GM06990 (cell line): Measurements from ENCODE around the gene KRTAP21-3.

Experiments used
- DNase-seq: peaks from one replicate; pipeline ENCODE4 v3.0.0-alpha.2; 2011; ENCODE audit not compliant: insufficient read length; ENCODE audit errors: extremely low read depth
- H3K27me3 ChIP-seq: replicated peaks from 2 replicates; pipeline ENCODE4 v1.6.0; 2011; ENCODE audit warnings: low read length; ENCODE audit not compliant: control insufficient read depth, insufficient read depth
- H3K36me3 ChIP-seq: 2 replicates; pipeline ENCODE4 v1.5.1; 2011; ENCODE audit warnings: low read length; ENCODE audit not compliant: control insufficient read depth, insufficient read depth
- H3K4me3 ChIP-seq: replicated peaks from 2 replicates; pipeline ENCODE4 v1.5.1; 2011; ENCODE audit warnings: low read depth, mild to moderate bottlenecking, control low read depth, low read length
- TF ChIP-seq, protein P1 (sequence below): IDR thresholded peaks from 2 replicates; pipeline ENCODE4 v1.5.1; 2011; ENCODE audit warnings: low read length, control low read depth, mild to moderate bottlenecking, inconsistent platforms; ENCODE audit not compliant: insufficient read depth, poor library complexity, severe bottlenecking

Gene KRTAP21-3

DNA sequence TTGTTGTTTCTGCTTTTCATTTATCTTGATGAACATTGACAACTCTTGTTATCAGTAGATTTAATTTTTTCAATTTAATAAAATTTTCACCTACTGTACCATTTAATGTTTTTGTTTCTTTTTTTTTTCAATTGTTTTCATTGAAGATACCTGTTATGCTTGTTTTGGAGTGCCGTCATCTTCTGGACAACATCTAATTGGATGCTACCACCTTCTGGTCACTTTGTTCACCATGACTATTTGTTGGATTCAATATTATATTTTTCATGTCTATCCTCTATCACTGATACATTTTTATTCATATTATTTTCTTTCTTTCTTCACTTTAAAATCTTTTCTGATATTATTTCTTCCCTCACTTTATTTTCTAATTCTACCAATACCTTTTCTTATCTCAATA is 14.4 kb upstream of the KRTAP21-3 start:
- no peaks in the 10 kb centered on the region for H3K27me3 ChIP-seq
- no peaks in the 10 kb centered on the region for H3K36me3 ChIP-seq
- H3K4me3 ChIP-seq: no peak overlapping the region
- DNase-seq: no peak
- TF ChIP-seq, protein P1, sequence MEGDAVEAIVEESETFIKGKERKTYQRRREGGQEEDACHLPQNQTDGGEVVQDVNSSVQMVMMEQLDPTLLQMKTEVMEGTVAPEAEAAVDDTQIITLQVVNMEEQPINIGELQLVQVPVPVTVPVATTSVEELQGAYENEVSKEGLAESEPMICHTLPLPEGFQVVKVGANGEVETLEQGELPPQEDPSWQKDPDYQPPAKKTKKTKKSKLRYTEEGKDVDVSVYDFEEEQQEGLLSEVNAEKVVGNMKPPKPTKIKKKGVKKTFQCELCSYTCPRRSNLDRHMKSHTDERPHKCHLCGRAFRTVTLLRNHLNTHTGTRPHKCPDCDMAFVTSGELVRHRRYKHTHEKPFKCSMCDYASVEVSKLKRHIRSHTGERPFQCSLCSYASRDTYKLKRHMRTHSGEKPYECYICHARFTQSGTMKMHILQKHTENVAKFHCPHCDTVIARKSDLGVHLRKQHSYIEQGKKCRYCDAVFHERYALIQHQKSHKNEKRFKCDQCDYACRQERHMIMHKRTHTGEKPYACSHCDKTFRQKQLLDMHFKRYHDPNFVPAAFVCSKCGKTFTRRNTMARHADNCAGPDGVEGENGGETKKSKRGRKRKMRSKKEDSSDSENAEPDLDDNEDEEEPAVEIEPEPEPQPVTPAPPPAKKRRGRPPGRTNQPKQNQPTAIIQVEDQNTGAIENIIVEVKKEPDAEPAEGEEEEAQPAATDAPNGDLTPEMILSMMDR: no peak

DNA sequence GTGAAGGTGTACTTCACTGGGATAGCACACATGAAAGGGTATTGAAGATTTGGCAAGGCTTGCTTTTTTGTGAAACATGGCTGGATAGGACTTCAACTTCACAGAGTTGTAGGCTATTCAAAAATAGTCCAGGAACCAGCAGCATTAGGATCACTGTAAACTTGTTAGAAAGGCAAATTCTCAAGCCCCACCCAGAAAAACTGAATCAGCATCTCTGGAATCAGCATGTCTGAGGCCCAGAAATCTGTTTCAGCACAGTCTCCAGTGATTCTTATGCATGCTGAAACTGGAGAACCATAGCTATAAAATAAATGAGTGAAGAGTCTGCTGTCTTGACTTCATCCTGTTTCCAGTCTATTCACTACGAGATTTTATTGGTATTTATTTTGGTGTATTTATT is 8.1 kb upstream of the KRTAP21-3 start:
- TF ChIP-seq, protein P1: no peak
- no peaks in the 10 kb centered on the region for H3K36me3 ChIP-seq
- no peak for DNase-seq
- no peaks in the 10 kb centered on the region for H3K27me3 ChIP-seq
- no peak overlapping the region for H3K4me3 ChIP-seq

DNA sequence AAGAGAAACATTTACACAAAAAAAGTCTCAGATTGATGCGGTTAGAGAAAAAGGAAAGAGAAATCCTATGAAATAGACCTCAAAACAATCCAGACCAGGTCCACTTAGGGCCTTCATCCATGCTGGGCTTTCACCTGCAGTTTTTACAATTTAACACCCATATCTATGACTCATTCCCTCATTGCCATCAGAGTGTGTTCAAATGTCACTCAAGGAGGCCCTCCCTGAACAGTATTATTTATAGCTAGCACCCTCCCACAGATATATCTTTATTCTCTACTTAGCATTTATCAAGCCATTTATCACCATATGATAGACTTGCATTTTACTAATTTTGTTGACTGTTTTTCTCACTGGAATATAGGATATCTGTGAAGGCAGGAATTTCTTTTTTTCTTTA is 824 bp upstream of the KRTAP21-3 start:
- Histone ChIP-seq H3K36me3 (no peaks in the 10 kb centered on the region), H3K4me3 (no peak overlapping the region), H3K27me3 (no peaks in the 10 kb centered on the region)
- TF ChIP-seq, protein P1: no peak
- DNase-seq: no peak

DNA sequence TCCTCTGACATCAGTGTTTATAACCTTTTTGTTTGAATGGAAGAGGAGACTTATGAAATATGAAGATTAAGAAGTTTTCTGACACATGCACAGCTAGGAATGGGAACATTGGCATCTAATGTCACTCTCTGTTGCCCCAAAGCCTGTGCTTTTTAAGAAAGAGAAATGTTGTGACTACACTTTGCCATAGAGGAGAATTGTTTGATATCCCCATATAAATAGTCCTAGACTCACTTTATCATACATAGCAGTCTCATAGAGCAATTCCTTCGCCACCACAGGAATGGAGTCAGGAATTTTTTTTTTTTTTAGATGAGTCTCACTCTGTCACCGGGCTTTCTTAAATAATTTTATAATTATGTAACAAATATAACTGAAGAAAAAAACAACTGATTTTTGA is 1.5 kb downstream of the KRTAP21-3 start:
- H3K4me3 ChIP-seq: no peak overlapping the region
- no peak for DNase-seq
- TF ChIP-seq, protein P1: no peak
- no peaks in the 10 kb centered on the region for H3K27me3 ChIP-seq
- H3K36me3 ChIP-seq: no peaks in the 10 kb centered on the region

DNA sequence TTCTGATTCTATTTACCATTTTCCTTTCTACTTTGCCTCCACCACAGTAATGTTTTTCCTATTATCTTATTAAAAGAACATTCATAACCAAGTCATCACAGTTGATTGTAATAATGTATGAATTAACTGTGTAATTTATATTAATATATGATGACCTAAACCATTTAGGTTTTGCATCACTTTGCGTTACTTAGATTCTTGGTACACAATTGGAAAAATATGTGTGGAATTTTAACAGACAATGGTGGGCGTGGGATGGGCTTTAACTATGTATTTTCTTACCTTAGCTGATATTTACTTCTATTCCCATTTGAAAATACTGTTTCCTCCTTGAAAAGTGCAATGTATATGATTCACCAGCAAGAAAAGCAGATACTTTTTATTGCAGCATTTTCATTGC is 3.6 kb downstream of the KRTAP21-3 start:
- Histone ChIP-seq H3K36me3 (no peaks in the 10 kb centered on the region), H3K27me3 (no peaks in the 10 kb centered on the region), H3K4me3 (no peak overlapping the region)
- TF ChIP-seq, protein P1: no peak
- no peak for DNase-seq

DNA sequence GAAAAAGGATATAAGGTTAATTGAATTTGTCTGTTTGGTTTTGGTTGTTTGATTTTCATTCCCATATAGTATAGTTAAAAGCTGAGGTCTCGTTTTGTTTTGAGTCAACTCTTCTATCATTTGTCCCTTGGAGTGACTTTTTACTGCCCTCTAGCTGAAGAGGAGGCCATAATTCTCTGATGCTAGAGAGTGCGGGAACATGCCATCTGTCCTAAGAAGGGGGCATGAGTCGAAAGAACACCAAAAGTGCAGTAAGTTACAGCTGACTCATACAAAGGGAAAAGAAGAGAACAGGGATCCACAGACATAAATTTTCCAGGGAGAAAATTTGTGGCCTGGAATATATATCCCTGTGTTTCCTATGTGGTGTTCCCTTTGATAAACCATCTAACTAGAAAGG is 4.1 kb downstream of the KRTAP21-3 start:
- TF ChIP-seq, protein P1: no peak
- no peak for DNase-seq
- Histone ChIP-seq H3K4me3 (no peak overlapping the region), H3K27me3 (no peaks in the 10 kb centered on the region), H3K36me3 (no peaks in the 10 kb centered on the region)
